Esophagus squamous epithelium (tissue), 4 donors: Measurements from ENCODE around the gene CACNA2D3.

Experiments used
- CTCF ChIP-seq, 6 experiments: fragments of 450-650 bp in 4 of 6; fragments of 200-600 bp in 2 of 6; sonication (generic) in 2 of 6; IDR thresholded peaks; one replicate each; pipeline ENCODE4 v1.5.1; 2016 to 2019; ENCODE audit warnings: antibody characterized with exemption in 6 of 6, mild to moderate bottlenecking in 4 of 6, moderate library complexity in 4 of 6
- POLR2A ChIP-seq, 4 donors: fragments of 450-650 bp; IDR thresholded peaks; one replicate each; pipeline ENCODE4 v1.6.1; 2017; ENCODE audit warnings: antibody characterized with exemption in 4 of 4, mild to moderate bottlenecking in 4 of 4, moderate library complexity in 3 of 4

GRCh38 chr3:54882129-54882833 is 759.9 kb downstream of the CACNA2D3 start:
- TF ChIP-seq CTCF (IDR thresholded peaks at IDR 0.05), result no peak
- no peak for TF ChIP-seq POLR2A (IDR thresholded peaks at IDR 0.05)
